HG03342 (cell line): ENCODE measurements around the gene FAM200B.

Experiments
- ATAC-seq: cut with Tn5 transposase; IDR thresholded peaks from one replicate; pipeline ENCODE4 v1.9.1; 2021; ENCODE audit warnings: mild to moderate bottlenecking, moderate library complexity; ENCODE audit not compliant: unreplicated experiment

The FAM200B gene

DNA sequence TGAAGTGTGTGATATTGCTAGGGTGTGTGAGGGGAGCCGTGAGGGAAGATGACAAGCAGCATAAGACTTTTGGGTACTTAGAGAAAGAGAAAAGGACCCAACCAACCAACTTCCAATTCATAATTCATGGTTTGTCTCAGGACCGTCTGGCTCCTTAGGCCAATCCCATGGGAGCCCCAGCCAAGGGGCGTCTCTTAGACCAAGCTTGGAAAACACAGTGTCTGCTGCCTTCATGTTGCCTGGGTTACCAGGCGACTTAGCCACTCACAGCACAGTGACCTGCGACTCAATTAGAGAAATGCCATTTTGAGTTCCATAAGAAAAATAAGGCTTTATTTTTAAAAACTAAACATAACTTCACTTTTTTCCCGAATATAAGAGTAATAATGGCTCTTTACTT is 53.9 kb downstream of the FAM200B start:
- no peak for ATAC-seq

DNA sequence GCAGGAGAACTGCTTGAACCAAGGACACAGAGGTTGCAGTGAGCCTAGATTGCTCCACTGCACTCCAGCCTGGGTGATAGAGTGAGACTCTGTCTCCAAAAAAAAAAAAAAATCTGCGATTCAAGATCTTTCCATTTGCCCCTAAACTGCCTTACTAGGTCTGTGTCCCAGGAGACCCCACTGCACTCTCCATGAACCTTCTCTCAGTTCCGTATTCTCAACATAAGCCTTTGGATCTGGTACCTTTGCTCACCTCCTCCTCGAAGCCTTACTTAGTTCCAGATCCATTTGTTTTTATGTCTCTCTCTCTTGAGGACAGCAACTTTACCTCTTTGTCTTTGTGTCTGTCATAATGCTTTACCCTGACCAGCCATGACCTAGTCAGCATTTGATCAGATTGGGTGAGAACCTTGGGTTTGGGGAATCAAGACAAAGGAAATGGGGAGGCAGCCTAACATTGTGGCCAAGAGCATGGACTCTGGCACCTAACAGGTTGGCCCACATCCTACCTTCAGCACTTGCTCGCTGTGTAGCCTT is 55.0 kb downstream of the FAM200B start:
- ATAC-seq = peak; percentile 83

DNA sequence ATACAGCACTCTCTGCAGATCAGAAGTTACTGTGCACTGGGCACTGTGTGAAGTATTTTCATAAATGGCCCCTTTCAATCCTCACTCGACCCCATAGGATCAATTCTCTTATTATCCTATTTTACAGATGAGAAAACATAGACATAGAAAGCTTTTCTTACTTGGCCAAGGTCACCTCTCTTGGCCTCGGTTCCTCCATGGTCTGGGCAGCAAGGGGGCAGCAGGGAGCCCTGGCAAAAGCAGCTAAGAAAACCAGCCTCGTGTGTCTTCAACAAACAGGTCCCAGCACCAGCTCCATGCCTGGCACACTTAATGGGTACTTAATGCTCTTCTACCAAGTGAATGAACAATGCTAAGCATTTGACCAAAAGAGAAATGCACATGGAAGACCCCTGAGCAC is 55.6 kb downstream of the FAM200B start:
- ATAC-seq = no peak

DNA sequence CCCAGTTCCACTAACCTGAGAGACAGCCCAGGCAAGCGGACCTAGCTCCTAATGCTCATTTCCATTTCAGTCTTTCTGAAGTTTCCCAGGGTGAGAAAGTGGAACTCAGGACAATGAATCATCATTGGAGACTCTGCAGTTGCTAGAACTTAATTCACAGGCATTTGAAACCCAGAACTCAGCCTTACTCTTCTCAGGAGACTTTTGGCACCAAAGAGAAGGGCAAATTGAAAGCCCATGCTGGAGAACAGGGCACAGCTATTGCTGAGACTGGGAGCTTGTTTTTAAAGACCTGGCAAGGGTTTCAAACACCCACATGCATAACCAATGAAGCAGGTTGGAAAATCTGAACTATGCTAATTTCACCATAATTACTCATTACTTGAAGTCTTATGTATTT is 57.2 kb downstream of the FAM200B start:
- no peak for ATAC-seq
